Measurements from ENCODE around the gene STRAP. TPM values are rescaled to one million over a fixed set of nuclear protein-coding genes. Genes with fewer than 3 reads are reported as not detected.

STRAP gene
- total and polyA plus RNA-seq, 2 of the 8 experiments (the other 6 are each of a cell fraction or from before 2014, with no cell fraction given), result 107 to 251 TPM

Other genes starting within 250 kb of the STRAP start
- 4.6 and 6.5 TPM in 2 replicates for gene EPS8, start 93.0 kb upstream of the STRAP start, total RNA-seq (2021; fragmentation: NEBNext Ultra II Directional; extraction: Animal tissue kit (Norgen Biotek cat#: 25700))
- 2.6 and 3.0 TPM in 2 replicates for gene EPS8, start 93.0 kb upstream of the STRAP start, polyA plus RNA-seq (2011; rRNA removed)
- 17.1 and 17.5 TPM in 2 replicates for gene DERA, start 28.9 kb downstream of the STRAP start, total RNA-seq (2021; fragmentation: NEBNext Ultra II Directional; extraction: Animal tissue kit (Norgen Biotek cat#: 25700))
- gene DERA, start 28.9 kb downstream of the STRAP start, polyA plus RNA-seq (2011; rRNA removed), result 5.8 and 13.1 TPM in 2 replicates

All from H1 (cell line).